ENCODE data around the gene PLBD1.

The PLBD1 gene

DNA sequence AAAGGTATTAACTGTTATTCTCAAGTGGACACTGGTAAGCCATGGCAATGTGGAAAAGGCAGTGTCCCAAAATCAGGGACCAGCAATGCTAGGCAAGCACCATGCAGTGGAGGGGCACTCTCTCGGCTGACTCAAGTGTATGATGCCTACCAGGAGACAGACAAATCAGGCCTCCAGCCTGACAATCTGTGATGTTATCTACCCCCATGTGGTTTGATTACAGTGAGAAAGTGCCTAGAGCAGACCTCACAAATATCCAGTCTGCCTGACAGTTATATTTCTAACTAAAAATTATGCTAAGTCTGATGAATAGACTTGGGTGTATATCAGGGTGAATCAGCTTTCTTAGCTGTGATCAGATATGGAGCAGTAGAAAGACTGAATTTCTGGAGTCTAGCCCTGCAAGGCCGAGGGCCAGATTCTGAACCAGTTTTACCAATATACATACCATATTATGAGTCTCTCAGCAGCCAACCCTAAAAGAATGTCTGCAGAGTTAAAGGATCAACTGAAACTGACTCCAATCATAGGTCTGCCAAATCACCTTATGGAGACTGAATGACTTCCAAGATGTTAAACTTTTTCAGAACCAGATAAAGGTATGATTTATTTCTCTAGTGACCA lies 3.2 kb downstream of the PLBD1 start:
- no peak for DNase-seq

DNA sequence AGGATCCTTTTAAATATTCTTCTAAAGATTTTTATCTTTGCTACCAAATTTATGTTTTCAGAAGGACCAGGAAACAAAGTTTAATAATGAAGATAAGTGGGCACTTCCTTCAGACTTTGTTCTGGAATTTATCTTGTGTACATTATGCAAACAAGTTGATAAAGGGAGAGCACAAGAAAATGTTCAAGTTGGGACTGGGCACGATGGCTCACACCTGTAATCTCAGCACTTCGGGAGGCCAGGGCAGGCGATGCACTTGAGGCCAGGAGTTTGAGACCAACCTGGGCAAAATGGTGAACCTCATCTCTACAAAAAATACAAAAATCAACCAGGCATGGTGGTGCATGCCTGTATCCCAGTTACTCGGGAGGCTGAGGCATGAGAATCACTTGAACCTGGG lies 4.6 kb downstream of the PLBD1 start:
- DNase-seq, result no peak

DNA sequence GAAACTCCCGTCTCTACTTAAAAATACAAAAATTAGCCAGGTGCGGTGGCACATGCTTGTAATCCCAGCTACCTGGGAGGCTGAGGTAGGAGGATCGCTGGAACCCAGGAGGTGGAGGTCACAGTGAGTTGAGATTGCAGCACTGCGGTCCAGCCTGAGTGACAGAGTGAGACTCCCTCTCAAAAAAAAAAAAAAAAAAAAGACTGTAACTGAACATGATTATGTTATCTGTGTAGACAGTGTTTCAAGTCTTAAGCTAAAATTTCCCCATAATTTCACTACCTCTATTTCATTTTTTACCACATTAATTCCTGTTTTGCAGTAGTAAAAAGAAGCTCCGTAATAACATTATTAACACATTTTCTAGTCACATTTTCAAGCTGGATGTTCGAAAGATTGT lies 5.4 kb downstream of the PLBD1 start:
- DNase-seq, result no peak

DNA sequence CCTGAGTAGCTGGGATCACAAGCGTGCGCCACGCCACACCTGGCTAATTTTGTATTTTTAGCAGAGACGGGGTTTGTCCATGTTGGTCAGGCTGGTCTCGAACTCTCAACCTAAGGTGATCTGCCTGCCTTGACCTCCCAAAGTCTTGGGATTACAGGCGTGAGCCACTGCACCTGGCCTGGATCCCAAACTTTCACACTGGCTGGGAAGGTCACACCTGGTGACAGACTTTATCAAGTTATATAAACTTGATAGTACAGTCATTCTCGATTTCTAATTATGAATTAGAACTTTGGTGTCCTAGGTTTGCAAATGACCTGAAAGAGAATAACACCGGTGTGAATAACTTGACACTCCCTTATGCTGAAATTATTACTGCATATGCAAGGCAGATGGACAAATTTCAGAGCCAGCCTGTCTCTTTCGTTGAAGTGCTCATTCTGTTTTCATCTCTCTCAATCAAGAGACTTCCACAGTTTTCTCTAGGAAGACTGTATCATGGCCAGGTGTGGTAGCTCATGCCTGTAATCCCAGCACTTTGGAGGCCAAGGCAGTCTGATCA lies 5.9 kb downstream of the PLBD1 start:
- DNase-seq, result no peak

DNA sequence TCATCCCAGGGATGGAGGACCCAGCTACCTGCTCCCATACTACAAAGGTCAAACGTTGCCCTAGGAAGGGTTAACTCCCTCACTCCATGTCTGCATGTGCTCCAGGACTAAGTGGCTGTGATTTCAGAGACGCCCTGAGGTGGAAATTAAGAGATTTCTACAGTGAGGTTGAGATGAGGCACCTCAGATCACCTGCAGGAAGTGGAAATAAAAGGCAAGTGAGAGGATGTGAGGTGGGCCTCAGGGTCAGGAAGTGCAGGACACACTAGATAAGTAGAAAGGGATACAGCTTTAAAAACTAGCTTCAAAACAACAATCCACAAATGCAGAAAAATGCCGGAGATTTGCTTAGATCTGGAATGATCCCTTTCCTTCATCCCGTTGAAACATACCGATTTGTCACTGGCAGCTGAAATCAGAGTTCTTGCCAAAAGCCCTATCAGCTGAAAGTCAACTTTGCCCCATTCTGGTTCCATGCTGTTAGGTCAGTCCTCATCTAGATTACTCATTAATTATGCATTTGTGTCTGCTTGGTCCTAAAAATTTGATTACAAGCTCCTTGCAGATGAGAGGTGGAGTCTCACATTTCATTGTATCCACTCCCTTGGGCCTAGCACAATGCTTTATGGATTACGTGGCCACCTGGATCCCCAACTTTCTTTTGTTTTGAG lies 6.6 kb downstream of the PLBD1 start:
- DNase-seq, result no peak

DNA sequence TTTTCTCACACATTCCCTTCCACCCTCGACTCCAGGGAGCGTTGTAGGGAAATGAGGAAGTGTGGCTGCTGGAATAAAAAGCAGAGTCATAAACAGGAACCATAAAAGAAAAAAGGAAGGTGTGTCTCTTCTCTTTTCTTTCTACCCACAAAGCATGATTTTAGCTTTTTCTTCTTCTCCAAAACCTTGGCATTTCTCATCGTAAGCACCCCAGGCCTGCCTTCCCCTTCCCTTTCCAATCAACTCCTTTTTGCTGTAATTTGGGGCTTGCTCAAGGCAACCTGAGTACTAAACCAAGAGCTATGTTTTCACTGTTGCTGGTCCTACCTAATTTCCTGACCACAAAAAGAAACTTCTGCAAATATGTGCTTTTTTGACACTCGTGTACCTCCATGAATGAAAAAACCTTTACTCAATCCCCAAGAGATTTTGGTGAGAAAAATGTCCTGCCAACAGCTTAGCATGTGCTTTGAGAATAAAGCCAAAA lies 9.2 kb downstream of the PLBD1 start:
- DNase-seq, result no peak

DNA sequence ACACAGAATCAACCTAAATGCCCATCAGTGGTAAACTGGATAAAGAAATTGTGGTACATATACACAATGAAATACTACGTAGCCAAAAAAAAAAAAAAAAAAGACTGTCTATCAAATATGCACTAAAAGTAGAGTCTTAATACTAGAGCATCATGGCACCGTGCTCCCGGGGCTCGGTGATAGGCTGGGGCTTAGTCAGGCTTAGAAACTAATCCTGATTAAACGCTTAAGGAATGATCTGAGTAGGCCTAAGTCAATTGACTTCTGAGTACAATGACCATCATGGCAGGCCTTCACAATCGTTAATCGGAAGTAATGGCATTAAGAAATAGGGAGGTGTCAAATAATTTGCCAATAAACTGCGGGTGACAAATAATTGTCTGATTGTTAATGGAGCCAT lies 9.7 kb downstream of the PLBD1 start:
- DNase-seq, result no peak

DNA sequence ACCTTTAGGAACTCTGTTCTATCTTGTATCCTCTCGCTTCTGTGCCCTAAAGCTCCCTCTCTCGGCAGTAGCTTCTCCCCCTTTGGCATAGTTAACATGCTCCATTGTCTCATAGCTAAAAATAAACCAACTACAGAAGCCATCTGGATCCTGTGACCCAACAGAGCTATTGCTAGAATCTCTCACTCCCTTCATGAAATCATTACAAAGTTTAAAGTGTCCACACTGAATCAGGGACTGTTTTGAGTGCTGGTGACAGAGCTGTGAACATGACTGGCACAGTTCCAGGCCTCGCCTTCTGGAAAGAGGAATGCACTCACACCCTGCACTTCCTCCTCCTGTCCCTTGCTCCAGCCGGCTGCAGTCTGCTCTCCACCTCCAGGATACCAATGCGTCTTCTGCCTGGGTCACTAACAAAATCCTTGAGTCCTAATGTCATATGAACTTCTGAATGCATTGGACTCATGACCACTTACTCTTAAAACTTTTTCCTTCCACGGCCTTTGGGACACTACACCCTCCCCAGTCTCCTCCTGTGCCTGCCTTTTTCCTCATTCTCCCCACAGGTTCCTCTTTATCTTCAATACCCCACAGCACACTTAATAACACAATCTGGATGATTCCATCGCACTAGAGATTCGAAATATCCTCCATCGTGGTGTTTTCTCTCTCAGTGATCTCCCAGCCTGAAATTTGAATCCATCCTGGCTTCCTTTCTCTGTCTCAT lies 13.2 kb downstream of the PLBD1 start:
- DNase-seq, result no peak

DNA sequence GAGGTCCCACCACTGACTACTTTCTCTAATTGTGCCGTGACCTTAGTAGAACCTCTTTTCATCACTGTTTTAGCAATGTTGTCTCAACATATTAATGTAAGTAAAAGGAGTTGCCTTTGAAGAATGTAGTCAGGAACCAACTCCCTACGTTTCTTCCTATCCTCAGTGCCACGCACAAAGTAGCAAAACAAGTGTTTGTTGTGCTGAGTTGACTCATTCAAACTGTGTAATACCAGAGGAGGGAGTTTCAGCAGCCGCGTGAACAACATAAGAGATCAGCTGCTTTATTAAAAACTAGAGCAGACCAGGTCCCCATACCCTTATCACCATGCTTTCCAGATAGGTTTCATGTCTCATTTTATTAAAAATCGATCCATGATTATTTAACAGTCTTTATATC lies 19.1 kb downstream of the PLBD1 start:
- DNase-seq, result no peak

DNA sequence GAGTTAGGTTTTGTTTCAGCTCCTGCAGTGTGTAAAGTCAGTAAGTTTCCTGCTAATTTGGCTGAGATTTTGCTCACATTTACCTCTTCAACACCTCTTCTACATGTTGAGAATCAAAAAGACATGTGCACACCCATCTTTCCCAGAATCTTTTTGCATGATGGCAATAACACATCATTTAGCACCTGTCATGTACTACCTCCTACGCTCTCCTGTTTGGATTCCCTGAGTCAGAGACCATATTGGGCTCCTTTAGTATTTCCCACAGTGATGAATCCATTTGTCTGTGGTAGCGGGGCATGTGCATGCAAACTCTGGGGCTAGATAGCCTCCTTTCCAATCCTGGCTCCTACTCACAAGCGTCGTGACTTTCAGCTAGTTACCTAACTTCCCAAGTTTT lies 20.1 kb downstream of the PLBD1 start:
- DNase-seq, result no peak

DNA sequence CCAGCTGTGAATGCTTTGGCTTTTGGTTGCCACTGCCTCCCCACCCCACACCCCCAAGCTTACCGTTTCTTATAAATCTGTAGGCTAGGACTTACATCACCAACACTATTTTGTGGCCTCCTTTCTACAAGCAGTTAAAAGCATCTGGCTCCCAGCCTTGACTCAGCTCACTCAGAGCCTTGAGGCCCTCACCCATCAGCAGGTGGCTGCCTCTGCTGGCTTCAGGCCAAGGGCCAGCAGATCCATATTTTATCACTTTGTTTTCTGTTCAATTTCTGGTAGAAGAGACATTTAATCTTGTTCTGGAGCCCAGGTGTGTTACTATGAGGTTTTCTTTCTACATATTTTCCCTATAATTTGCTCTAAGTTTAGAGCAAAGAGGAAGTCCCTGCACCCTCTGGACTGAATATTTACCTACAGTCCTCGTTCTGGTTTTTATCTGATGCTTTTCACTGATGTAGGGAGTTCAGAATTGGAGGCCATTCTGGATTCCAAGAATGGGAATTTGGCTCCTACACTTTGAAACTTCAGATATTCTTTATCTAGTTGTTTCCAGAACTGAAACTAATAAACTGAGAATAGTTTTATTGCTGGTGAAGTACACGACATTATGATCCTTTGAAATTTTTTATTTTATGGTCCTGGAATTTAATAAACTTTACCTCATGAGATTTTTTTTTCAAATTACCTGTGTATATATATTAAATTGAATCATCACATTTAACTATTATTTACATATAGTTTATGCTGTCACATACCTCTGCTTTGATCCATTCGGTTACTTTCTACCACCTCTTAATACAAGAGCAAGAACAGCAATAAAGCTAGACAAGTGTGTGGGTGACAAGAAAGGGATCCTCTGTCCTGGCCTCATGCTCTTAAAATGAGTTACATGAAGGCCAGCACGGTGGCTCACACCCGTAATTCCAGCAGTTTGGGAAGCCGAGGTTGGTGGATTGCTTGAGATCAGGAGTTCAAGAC lies 22.2 kb downstream of the PLBD1 start:
- DNase-seq, result no peak

DNA sequence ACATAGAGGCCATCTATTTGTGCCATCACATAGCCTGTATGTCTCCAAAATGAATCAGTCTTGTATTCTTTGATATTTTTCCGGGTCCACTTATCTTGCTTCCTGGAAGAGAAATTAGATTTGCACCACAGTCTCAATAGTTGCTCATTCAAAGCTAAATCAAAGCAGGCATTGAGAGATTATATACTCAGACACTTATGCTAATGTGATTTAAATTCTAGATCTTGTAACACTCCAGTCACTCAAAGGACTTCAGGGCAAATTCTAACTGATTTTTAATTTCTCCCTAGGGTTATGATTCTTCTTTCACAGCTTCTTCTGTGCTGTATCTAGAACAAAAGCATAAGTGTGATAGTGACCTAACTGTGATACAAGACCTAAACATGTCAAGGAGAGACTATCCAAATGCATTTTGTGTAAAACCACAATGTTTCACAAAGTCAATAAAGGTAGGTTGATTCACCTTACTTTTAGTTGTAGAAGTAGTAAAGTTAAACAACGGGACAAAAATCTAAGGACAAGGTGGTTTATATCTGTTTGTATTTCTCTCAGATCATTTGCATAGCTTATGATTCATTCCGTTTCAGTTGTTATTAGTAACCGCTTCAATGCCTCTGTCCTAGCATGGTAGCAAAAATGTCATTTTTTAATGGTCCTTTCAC lies 26.8 kb downstream of the PLBD1 start:
- DNase-seq, result no peak

DNA sequence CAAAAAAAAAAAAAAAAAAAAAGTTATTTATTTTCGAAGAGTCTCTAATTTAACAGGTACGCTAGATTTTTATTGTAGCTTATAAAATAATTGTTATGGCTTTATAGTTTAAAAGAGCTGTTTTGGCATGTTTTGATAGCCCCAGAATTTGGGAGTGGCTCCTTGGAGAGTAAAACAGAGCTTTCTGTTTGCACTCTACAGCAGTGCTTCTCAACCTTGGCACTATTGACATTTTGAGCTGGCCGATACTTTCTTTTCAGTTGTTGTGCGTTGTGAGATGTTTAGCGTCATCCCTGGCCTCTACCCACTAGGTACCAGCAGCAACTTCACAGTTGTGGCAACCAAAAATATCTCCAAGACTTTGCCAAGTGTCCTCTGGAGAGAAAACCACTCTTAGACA lies 30.6 kb downstream of the PLBD1 start:
- DNase-seq, result no peak

DNA sequence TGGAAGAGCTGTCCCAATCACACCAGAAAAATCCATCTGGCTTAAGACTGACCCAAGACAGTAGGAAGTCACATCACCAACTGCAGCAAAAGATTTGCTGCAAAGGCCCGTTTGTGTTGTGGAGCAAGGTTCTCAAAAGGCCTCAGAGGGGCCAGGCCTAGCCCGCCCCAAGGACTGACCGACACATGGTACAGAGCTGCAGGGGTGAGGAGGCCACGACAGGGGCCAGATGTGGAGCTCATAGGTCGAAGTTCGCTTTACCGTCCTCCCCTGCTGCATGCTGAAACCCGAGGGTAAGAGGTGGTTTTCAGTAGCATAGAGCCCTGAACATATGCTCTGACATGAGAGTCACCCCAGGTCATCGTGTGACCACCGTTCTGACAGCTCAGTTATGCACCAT lies 35.5 kb downstream of the PLBD1 start:
- no peak for DNase-seq

DNA sequence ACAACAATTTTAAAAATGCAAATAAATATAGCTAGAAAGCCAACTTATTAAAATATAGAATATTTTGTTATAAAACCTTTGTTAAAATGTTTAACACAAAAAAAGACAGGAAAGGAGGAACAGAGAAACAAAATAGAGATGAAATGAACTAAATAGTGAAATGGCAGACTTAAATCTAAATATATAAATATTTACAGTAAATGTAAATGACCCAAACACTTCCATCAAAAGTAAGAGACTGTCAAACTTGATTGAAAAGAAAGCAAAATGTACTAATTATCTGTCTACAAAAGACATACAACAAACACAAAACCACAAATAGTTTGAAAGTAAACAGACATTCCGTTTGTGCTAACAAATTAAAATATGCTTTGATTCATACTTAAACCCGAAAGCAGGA lies 41.7 kb downstream of the PLBD1 start:
- DNase-seq, result no peak

DNA sequence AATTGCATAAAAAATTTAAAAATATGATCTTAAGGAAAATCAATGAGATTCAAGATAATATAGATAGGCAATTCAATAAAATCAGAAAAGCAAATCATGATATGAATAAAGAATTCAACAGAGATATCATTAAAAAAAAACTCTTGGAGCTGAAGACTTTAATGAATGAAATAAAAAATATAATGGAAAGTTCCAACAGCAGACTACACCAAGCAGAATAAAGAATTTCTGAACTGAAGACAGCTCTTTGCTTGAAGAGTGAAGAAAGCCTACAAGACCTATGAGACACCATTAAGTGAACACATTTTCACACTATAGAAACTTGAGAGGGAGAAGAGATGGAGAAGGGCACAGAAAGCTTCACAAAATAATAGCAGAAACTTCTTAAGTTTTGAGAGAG lies 45.9 kb downstream of the PLBD1 start:
- no peak for DNase-seq

DNA sequence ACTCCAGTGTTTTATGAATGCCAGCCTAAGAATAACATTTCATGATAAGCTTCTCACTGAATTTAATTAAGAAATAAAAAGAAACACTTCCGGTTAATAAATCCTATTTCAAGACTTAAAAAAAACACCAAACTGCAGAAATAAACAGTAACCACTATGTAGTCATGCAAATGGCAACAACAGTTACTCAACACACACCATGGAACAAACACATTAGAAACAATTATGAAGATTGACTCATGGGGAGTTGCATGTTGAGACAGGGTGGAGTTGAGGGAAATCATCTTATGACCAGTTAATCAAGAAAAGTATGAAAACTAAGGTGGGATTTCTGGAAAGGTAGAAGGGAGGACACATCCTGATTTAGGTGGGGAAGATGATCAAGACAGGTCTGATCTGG lies 52.7 kb downstream of the PLBD1 start:
- no peak for DNase-seq

DNA sequence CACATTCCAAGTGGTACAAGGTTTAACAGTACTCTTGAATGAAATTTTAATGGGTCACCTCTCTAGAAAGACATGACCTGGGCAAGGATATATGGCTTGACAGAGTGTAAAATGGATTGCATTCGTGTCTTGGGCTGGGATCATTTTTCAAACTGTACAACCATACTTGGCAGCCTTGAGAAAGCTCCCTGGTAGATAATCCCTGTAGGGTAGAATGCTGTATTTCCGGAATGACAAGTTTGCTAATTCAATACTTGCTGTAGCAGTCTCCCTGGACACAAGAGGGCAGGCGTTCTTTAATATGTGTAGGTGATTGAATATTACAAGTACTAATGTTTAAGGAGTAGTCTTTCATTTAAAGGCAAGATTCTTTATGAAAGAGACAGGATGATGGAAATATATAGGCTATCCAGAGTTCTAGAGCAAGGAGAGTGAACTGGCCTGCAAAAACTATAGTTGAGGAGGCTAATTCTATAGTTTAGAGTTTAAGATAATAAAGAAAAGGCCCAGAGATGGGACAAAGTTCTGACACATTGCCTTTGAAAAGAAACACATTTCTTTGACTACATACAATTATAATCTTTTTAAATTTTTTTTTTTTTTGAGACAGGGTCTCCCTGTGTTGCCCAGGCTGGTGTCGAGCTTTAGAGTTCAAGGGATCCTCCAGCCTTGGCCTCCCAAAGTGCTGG lies 53.4 kb downstream of the PLBD1 start:
- DNase-seq, result peak; percentile 66

DNA sequence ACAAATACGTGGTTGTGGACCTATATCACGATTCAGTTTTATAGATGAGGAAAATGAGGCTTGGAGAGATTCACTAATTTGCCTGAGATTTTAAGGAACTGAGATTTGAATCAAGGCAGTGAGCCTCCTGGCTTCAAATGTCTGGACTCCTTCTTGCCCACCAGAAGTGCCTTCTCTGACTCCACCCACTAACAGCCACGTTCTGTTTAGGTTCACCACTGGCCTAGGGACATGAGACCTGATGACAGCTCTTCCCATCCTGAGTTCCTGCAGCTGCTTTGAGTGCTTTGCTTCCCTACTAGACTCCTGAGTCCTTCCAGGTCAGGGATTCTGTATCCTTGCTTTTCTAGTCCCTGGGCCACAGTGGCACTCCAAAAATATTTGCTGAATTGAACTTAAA lies 57.1 kb downstream of the PLBD1 start:
- DNase-seq, result no peak

DNA sequence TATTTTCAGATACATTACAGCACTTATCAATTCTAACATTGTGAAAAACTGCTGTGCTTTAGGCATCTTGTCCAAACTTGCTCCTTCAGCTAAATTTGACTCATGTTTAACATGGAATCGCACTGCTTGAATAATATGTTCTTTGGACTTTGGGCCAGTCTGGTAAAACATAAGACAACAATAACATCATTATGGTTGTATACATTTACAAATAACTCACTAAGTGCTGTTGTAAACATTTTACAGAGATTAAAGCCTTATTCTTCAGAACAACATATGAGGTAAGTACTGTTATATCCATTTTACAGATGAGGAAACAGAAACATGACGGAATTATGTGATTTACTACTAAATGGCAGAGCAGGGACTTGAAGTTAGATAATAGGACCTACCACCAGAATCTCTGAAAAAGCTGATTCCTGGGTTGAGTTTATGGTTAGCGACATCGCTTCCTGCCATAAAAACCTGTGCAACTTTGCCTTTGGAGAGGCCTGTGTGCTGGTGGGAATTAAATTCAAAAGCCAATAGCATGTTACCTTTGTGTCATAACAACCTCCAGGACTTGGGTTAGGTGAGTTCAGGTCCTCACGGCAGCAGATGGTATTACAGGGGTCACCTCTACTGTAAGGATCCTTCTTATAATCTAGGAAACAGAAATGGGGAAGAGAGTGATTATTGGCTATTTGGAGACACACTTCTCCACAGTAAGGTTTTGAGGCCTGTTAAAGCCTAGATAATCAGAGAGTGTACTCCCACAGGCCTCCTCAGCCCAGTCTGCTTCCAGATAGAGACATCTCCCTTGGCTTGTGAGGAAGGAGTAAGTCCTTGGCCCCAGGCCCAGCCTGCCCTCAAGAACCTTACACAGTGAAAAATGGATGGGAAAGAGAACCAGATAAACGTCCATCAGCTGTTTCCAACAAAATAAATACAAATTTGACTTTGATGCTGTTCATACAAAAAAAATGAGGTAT lies 61.8 kb downstream of the PLBD1 start:
- DNase-seq, result no peak

All from NCI-H748 treated with DMSO at 0.1 percent for 48 hours (cell line).